HEK293 (cell line): Measurements from ENCODE around the gene TICAM1.

Experiments
- CTCF ChIA-PET: fragments of 350-600 bp; formaldehyde crosslinking; extraction: SDS; loops from one replicate; lab custom pipeline; 2021; ENCODE audit warnings: antibody characterized with exemption; lab: Yijun Ruan, JAX
- POLR2A ChIA-PET: fragments of 300-600 bp; formaldehyde crosslinking; extraction: SDS; loops from one replicate; lab custom pipeline; 2020; ENCODE audit warnings: antibody characterized with exemption, inconsistent platforms; lab: Yijun Ruan, JAX
- H3K27ac ChIP-seq: fragments of 200-500 bp; sonication (Bioruptor generic); 2 replicates; pipeline ENCODE4 v1.5.1; 2014; ENCODE audit warnings: low read depth, low read length, control low read depth, inconsistent platforms; ENCODE audit errors: extremely low read depth
- H3K36me3 ChIP-seq, 2 experiments: fragments of 200-500 bp in 1 of 2; sonication (Bioruptor generic) in 1 of 2; 1 replicate in 1 of 2; 2 replicates in 1 of 2; pipeline ENCODE4 v1.5.1; 2014 to 2017; ENCODE audit warnings: inconsistent platforms in 2 of 2, low read length in 2 of 2; ENCODE audit not compliant: control insufficient read depth in 2 of 2, insufficient read depth in 1 of 2
- H3K4me1 ChIP-seq: fragments of 200-500 bp; sonication (Bioruptor generic); 2 replicates; pipeline ENCODE4 v1.5.1; 2014; ENCODE audit warnings: mild to moderate bottlenecking, low read length, inconsistent platforms; ENCODE audit not compliant: control insufficient read depth, insufficient read depth
- H3K4me3 ChIP-seq: 2 replicates; pipeline ENCODE4 v1.5.1; 2011; ENCODE audit warnings: low read depth, mild to moderate bottlenecking, control low read depth, low read length, moderate library complexity
- H3K9me3 ChIP-seq: fragments of 200-500 bp; sonication (Bioruptor generic); 2 replicates; pipeline ENCODE4 v1.5.1; 2014; ENCODE audit warnings: low read depth, low read length, inconsistent platforms; ENCODE audit not compliant: control insufficient read depth, insufficient read depth
- KLF16 ChIP-seq: fragments of 450-650 bp; formaldehyde crosslinking; IDR thresholded peaks from 2 replicates; pipeline ENCODE4 v1.5.1; 2017; ENCODE audit warnings: missing biosample characterization, missing genetic modification characterization
- KLF7 ChIP-seq: fragments of 450-650 bp; formaldehyde crosslinking; IDR thresholded peaks from 2 replicates; pipeline ENCODE4 v1.5.1; 2016; ENCODE audit warnings: missing biosample characterization, missing genetic modification characterization, borderline replicate concordance
- MEIS1 ChIP-seq: sonication (generic); formaldehyde crosslinking; IDR thresholded peaks from 2 replicates; pipeline ENCODE4 v1.8.1; 2022; ENCODE audit warnings: missing genetic modification reagents, mild to moderate bottlenecking, borderline replicate concordance
- PATZ1 ChIP-seq: fragments of 450-650 bp; formaldehyde crosslinking; IDR thresholded peaks from 2 replicates; pipeline ENCODE4 v1.5.1; 2016; ENCODE audit warnings: missing biosample characterization, missing genetic modification characterization
- PRDM10 ChIP-seq: fragments of 450-650 bp; formaldehyde crosslinking; IDR thresholded peaks from 2 replicates; pipeline ENCODE4 v1.5.1; 2016; ENCODE audit warnings: missing biosample characterization, missing genetic modification characterization
- SETDB1 ChIP-seq: IDR thresholded peaks from one replicate; pipeline ENCODE4 v1.6.1; 2017; ENCODE audit warnings: mild to moderate bottlenecking, low read length, moderate library complexity, mixed read lengths; ENCODE audit not compliant: insufficient read length
- SP2 ChIP-seq: fragments of 450-650 bp; formaldehyde crosslinking; IDR thresholded peaks from 2 replicates; pipeline ENCODE4 v1.5.1; 2016; ENCODE audit warnings: missing biosample characterization, missing genetic modification characterization
- SP3 ChIP-seq: fragments of 450-650 bp; formaldehyde crosslinking; IDR thresholded peaks from 2 replicates; pipeline ENCODE4 v1.5.1; 2016; ENCODE audit warnings: missing biosample characterization, missing genetic modification characterization
- ZBTB26 ChIP-seq: fragments of 450-650 bp; formaldehyde crosslinking; optimal IDR thresholded peaks from 2 replicates; pipeline ENCODE3; 2016; ENCODE audit warnings: missing biosample characterization, mild to moderate bottlenecking, missing genetic modification characterization
- ZBTB48 ChIP-seq: fragments of 450-650 bp; formaldehyde crosslinking; IDR thresholded peaks from 2 replicates; pipeline ENCODE4 v1.5.1; 2016; ENCODE audit warnings: missing biosample characterization, missing genetic modification characterization
- ZEB2 ChIP-seq: fragments of 450-650 bp; formaldehyde crosslinking; IDR thresholded peaks from 2 replicates; pipeline ENCODE4 v1.5.1; 2016; ENCODE audit warnings: missing biosample characterization, missing genetic modification characterization
- ZFP69B ChIP-seq: fragments of 450-650 bp; formaldehyde crosslinking; IDR thresholded peaks from 2 replicates; pipeline ENCODE4 v1.5.1; 2016; ENCODE audit warnings: missing biosample characterization, missing genetic modification characterization
- ZNF121 ChIP-seq: fragments of 450-650 bp; formaldehyde crosslinking; IDR thresholded peaks from 2 replicates; pipeline ENCODE4 v1.5.1; 2016; ENCODE audit warnings: missing biosample characterization, missing genetic modification characterization
- ZNF169 ChIP-seq: fragments of 450-650 bp; formaldehyde crosslinking; IDR thresholded peaks from 2 replicates; pipeline ENCODE4 v1.5.1; 2016; ENCODE audit warnings: missing biosample characterization, missing genetic modification characterization
- ZNF18 ChIP-seq: fragments of 450-650 bp; formaldehyde crosslinking; IDR thresholded peaks from 2 replicates; pipeline ENCODE4 v1.5.1; 2016; ENCODE audit warnings: missing biosample characterization, missing genetic modification characterization
- ZNF24 ChIP-seq: fragments of 450-650 bp; formaldehyde crosslinking; IDR thresholded peaks from 2 replicates; pipeline ENCODE4 v1.5.1; 2016; ENCODE audit warnings: missing biosample characterization, missing genetic modification characterization
- ZNF280C ChIP-seq: fragments of 450-650 bp; formaldehyde crosslinking; IDR thresholded peaks from 2 replicates; pipeline ENCODE4 v1.5.1; 2016; ENCODE audit warnings: missing biosample characterization, missing genetic modification characterization
- ZNF335 ChIP-seq: fragments of 450-650 bp; formaldehyde crosslinking; conservative IDR thresholded peaks from 2 replicates; pipeline ENCODE4 v1.5.1; 2016; ENCODE audit warnings: missing biosample characterization, missing genetic modification characterization
- ZNF391 ChIP-seq: fragments of 450-650 bp; formaldehyde crosslinking; IDR thresholded peaks from 2 replicates; pipeline ENCODE4 v1.5.1; 2016; ENCODE audit warnings: low read depth, missing biosample characterization, missing genetic modification characterization, borderline replicate concordance
- ZNF510 ChIP-seq: fragments of 450-650 bp; formaldehyde crosslinking; IDR thresholded peaks from 2 replicates; pipeline ENCODE4 v1.5.1; 2018; ENCODE audit warnings: mild to moderate bottlenecking, missing genetic modification characterization, missing biosample characterization; ENCODE audit not compliant: insufficient replicate concordance
- ZNF658 ChIP-seq: fragments of 450-650 bp; formaldehyde crosslinking; IDR thresholded peaks from 2 replicates; pipeline ENCODE4; 2016; ENCODE audit warnings: missing biosample characterization, missing genetic modification characterization
- ZNF692 ChIP-seq: fragments of 450-650 bp; formaldehyde crosslinking; IDR thresholded peaks from 2 replicates; pipeline ENCODE4 v1.5.1; 2016; ENCODE audit warnings: missing biosample characterization, missing genetic modification characterization
- ZNF785 ChIP-seq: fragments of 450-650 bp; formaldehyde crosslinking; IDR thresholded peaks from 2 replicates; pipeline ENCODE4 v1.5.1; 2016; ENCODE audit warnings: missing biosample characterization, missing genetic modification characterization
- ZSCAN23 ChIP-seq: fragments of 450-650 bp; formaldehyde crosslinking; IDR thresholded peaks from 2 replicates; pipeline ENCODE4 v1.5.1; 2016; ENCODE audit warnings: missing biosample characterization, missing genetic modification characterization

Gene TICAM1

GRCh38 chr19:4870025-4870700, 38.7 kb upstream of the TICAM1 start:
- no peak overlapping the region for H3K4me3 ChIP-seq
- peaks cover 3% of the 10 kb centered on the region; the same call in 1 of the 2 replicates for H3K4me1 ChIP-seq
- no peaks in the 10 kb centered on the region for H3K36me3 ChIP-seq
- no peaks in the 10 kb centered on the region for H3K9me3 ChIP-seq
- POLR2A ChIA-PET: interaction anchor here (0.6 to 1.9 kb wide), 5 partner anchors 24 to 1091 kb away, joined by 3 to 9 read pairs (median 3); no protein-coding TSS in a partner anchor
- no peak overlapping the region for H3K27ac ChIP-seq
- CTCF ChIA-PET: interaction anchor here (0.6 to 4.7 kb wide), 10 partner anchors 19 to 161 kb away, joined by 3 to 54 read pairs (median 4); no protein-coding TSS in a partner anchor
- peak; percentile 56 for TF ChIP-seq ZEB2 (tag by site-specific recombination)
- 0 out of 2 replicates have a peak, but pooled peaks have one; percentile 26 for TF ChIP-seq ZFP69B (tag by site-specific recombination)
- no peak for TF ChIP-seq MEIS1 (CRISPR knock-in tag)
- peak; percentile 96 for TF ChIP-seq KLF7
- no peak for TF ChIP-seq ZNF18
- TF ChIP-seq PRDM10 (tag by site-specific recombination): peak; percentile 84
- 0 out of 2 replicates have a peak, but pooled peaks have one; percentile 78 for TF ChIP-seq ZSCAN23 (tag by site-specific recombination)
- 0 out of 2 replicates have a peak, but pooled peaks have one; percentile 26 for TF ChIP-seq ZBTB48
- TF ChIP-seq ZNF24 (tag by site-specific recombination): 0 out of 2 replicates have a peak, but pooled peaks have one; percentile 16
- TF ChIP-seq SP3: peak; percentile 40
- no peak for TF ChIP-seq ZNF510 (tag by site-specific recombination)
- TF ChIP-seq ZNF785: no peak
- TF ChIP-seq ZNF391 (tag by site-specific recombination): 0 out of 2 replicates have a peak, but pooled peaks have one; percentile 39
- peak; percentile 46; the same call in 1 of the 2 replicates for TF ChIP-seq SP2 (tag by site-specific recombination)
- no peak for TF ChIP-seq ZNF280C (tag by site-specific recombination)
- TF ChIP-seq SETDB1: peak; percentile 42
- TF ChIP-seq KLF16 (tag by site-specific recombination): peak; percentile 52; the same call in 1 of the 2 replicates
- peak; percentile 45; the same call in 1 of the 2 replicates for TF ChIP-seq ZNF692 (tag by site-specific recombination)
- TF ChIP-seq ZNF169 (tag by site-specific recombination): no peak
- TF ChIP-seq ZNF121 (tag by site-specific recombination): no peak
- peak; percentile 65; the same call in 1 of the 2 replicates for TF ChIP-seq ZNF335 (tag by site-specific recombination)
- no peak for TF ChIP-seq ZNF658 (tag by site-specific recombination)
- peak; percentile 57; the same call in 1 of the 2 replicates for TF ChIP-seq PATZ1
- TF ChIP-seq ZBTB26 (tag by site-specific recombination): peak; percentile 16
